ES-I3 (cell line): ENCODE data around the gene BAZ1B.
"Not testable (repeated sequence)": the region's sequence is repeated elsewhere in the genome, so short reads cannot be mapped to it uniquely, and the experiment has no call there.

Source experiments
- H3K36me3 ChIP-seq: 2 replicates; pipeline ENCODE4 v1.6.1; 2013; ENCODE audit warnings: mild to moderate bottlenecking, low read length, control low read depth, moderate library complexity; ENCODE audit not compliant: insufficient read depth
- H3K4me1 ChIP-seq: 2 replicates; pipeline ENCODE4 v1.6.1; 2013; ENCODE audit warnings: mild to moderate bottlenecking, control low read depth, low read length; ENCODE audit not compliant: insufficient read depth
- H3K9ac ChIP-seq: 2 replicates; pipeline ENCODE4 v1.6.1; 2013; ENCODE audit warnings: low read depth, mild to moderate bottlenecking, low read length, moderate library complexity
- H3K9me3 ChIP-seq: 2 replicates; pipeline ENCODE4 v1.6.1; 2013; ENCODE audit warnings: mild to moderate bottlenecking, low read length, moderate library complexity; ENCODE audit not compliant: control insufficient read depth, insufficient read depth

The BAZ1B gene, protein sequence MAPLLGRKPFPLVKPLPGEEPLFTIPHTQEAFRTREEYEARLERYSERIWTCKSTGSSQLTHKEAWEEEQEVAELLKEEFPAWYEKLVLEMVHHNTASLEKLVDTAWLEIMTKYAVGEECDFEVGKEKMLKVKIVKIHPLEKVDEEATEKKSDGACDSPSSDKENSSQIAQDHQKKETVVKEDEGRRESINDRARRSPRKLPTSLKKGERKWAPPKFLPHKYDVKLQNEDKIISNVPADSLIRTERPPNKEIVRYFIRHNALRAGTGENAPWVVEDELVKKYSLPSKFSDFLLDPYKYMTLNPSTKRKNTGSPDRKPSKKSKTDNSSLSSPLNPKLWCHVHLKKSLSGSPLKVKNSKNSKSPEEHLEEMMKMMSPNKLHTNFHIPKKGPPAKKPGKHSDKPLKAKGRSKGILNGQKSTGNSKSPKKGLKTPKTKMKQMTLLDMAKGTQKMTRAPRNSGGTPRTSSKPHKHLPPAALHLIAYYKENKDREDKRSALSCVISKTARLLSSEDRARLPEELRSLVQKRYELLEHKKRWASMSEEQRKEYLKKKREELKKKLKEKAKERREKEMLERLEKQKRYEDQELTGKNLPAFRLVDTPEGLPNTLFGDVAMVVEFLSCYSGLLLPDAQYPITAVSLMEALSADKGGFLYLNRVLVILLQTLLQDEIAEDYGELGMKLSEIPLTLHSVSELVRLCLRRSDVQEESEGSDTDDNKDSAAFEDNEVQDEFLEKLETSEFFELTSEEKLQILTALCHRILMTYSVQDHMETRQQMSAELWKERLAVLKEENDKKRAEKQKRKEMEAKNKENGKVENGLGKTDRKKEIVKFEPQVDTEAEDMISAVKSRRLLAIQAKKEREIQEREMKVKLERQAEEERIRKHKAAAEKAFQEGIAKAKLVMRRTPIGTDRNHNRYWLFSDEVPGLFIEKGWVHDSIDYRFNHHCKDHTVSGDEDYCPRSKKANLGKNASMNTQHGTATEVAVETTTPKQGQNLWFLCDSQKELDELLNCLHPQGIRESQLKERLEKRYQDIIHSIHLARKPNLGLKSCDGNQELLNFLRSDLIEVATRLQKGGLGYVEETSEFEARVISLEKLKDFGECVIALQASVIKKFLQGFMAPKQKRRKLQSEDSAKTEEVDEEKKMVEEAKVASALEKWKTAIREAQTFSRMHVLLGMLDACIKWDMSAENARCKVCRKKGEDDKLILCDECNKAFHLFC (N-terminal part only)

DNA sequence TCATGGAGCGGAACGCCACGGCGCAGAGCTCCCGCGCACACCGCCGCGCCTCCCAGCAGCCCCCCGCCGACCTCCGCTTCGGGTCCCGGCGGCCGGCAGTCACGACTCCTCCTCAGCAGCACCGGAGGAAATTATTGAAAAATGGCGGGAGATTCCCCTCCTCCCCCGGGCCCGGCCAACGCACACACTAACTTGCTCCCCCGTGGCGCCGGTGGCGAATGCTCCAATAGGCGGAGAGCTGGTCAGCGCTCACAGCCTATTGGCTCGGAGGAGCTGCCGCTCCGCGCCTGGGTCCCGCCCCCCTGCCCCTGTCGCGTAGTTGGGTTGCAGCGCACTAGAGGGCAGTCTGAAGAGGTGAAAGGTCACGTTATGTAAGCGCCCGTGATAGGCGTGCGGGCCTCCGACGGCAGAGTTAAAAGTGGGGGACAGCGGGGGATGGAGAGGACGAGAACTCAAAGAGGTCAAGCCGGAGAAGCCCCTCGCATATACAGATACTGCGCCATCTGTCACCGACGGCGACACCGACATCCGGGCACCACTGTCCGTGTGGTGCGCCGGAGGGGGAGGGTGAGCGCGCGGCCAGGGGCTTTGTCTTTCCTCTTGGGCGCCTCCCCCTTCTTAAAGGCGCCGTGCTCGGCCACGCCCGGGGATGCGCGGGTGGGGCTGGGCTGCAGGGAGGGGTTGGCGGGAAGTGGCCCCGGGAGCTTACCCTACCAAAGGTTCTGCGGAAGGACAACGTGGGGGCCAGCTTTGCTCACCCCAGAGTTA, at the start of gene BAZ1B:
BAZ1B (minus strand) TSS at position 189 of the 768 bp plus-strand sequence. CDS start 360 bp downstream, outside the sequence.
- peaks cover 6% of the 10 kb centered on the region for H3K36me3 ChIP-seq
- peaks cover 3% of the 10 kb centered on the region; the same call in 1 of the 2 replicates for H3K4me1 ChIP-seq
- H3K9ac ChIP-seq: peak within 1 kb of the TSS; percentile 80
- no peaks in the 10 kb centered on the region for H3K9me3 ChIP-seq

DNA sequence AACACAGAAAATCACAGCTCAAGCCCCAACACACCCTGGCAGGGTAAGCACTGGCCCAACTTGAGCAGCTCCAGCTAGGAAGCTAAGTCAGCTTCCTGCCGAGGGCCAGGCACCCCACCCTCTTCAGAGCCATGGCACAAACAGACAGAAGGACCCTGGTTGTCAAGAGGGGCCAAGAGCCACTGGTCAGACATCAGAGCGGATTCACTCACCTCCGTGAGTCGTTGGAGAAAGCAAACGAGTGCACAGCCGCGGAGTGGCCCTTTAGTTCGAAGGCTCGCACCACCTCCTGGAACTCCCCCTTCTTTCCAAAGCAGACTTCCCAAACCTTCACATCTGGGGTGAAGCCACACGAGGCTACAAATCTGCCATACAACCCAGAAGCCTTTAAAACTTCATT, 48.9 kb upstream of the BAZ1B start:
- no peak overlapping the region for H3K9ac ChIP-seq
- no peaks in the 10 kb centered on the region for H3K4me1 ChIP-seq
- no peaks in the 10 kb centered on the region for H3K9me3 ChIP-seq
- peaks cover 14% of the 10 kb centered on the region; the same call in 1 of the 2 replicates for H3K36me3 ChIP-seq

DNA sequence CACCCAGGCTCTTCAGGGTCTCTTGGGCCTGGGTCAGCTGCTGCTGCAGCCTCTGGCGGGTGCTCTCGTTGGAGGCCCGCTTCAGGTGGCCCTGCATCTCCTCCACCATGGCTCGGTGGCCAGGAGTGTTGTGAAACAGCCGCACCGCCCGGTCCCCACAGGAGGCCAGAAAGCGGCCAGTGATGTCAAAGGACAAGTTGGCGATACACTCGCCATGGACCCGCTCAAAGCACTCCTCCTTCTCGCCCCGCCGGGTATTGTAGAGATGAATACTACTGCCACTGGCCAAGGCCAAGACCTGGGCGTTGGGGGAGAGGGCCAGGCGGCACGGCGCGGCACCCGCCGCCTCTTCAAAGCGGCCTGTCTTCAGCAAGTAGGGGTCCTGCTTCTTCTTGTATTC, 48.4 kb upstream of the BAZ1B start:
- H3K4me1 ChIP-seq: no peaks in the 10 kb centered on the region
- H3K9me3 ChIP-seq: no peaks in the 10 kb centered on the region
- no peak overlapping the region for H3K9ac ChIP-seq
- H3K36me3 ChIP-seq: peaks cover 14% of the 10 kb centered on the region; the same call in 1 of the 2 replicates

DNA sequence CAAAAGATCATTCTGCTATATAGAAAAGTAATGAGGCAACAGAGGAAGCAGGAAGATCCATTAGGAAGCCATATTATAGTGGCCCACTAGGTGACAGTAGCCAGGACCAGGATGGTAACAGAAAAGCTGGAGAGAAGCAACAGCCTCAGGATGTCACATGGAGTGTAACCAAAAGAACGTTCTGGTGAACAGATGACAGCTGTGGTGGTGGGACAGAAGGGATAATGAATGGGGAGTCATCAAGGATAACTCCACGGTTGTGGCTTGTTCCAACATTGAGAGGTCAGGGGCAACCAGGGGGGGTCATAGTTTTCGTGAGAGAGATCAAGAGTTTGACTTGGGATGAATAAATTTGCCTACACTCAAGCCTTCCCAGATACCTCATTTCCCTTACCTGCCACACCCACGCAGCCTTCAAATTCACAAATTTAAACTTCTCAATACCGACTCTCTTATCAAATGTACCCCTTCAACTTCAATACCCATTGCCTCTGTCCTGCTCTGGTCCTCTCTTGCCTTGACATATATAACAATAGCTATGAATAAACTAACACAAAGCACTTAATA, 47.0 kb upstream of the BAZ1B start:
- peaks cover 14% of the 10 kb centered on the region; the same call in 1 of the 2 replicates for H3K36me3 ChIP-seq
- no peaks in the 10 kb centered on the region for H3K9me3 ChIP-seq
- no peak overlapping the region for H3K9ac ChIP-seq

DNA sequence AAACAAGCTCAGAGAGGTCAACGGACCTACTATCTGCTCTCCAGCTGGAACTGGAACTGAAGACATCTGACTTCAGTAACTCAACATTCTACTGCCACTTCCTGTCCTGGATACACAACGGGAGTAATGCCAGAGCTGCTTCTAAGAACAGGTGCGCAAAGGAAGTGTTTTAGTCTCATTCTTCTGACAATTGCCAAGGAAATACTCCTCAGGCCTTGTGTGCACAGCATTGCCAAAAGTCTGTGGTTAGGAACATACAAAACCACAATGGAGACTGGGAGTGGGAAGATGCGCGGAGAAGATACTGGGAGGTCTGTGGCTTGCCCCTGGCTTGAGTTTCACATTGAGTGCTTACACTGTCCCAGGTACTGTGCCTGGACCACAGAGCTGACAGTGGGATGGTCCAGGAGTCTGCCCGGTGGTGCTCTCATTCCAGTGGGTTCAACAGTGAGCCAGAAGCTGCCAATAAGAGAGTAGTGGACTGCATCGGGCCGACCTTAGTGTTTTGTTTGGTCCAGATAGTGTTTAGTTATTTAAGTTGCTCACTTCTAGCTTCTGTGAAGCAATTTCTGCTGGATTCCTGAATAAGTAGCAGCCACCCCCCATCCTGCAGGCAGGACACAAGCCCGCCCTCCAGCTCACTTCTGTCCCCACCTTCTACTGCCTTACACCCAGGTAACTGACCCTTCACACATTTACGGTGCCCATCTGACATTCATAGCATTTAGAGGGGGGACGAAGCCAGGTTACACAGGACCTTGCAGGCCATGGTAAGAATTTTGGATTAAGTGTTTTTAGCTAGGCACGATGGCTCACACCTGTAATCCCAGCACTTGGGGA, 46.0 kb upstream of the BAZ1B start:
- Histone ChIP-seq H3K36me3 (peaks cover 7% of the 10 kb centered on the region; the same call in 1 of the 2 replicates), H3K4me1 (peaks cover 3% of the 10 kb centered on the region; the same call in 1 of the 2 replicates), H3K9me3 (no peaks in the 10 kb centered on the region), H3K9ac (no peak overlapping the region)

More for the DNA sequence above, 47.0 kb upstream of the BAZ1B start:
- H3K4me1 ChIP-seq: peaks cover 3% of the 10 kb centered on the region; the same call in 1 of the 2 replicates

DNA sequence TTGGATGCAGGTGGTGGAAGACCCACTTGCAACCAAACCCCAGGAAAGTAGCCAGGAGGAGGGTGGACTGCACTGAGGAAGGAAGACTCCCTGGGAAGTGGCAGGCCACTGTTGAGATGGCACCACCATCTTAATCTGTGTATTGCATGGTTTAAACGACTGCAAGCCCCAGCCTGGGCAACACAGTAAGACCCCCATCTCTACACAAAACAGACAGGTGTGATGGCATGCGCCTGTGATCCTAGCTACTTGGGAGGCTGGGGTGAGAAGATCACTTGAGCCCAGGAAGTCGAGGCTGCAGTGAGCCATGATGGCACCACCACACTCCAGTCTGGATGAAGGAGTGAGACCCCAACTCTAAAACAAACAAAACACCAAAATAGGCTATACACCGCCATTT, 45.0 kb upstream of the BAZ1B start:
- Histone ChIP-seq H3K36me3 (no peaks in the 10 kb centered on the region), H3K9ac (no peak overlapping the region), H3K4me1 (peaks cover 3% of the 10 kb centered on the region; the same call in 1 of the 2 replicates), H3K9me3 (no peaks in the 10 kb centered on the region)

DNA sequence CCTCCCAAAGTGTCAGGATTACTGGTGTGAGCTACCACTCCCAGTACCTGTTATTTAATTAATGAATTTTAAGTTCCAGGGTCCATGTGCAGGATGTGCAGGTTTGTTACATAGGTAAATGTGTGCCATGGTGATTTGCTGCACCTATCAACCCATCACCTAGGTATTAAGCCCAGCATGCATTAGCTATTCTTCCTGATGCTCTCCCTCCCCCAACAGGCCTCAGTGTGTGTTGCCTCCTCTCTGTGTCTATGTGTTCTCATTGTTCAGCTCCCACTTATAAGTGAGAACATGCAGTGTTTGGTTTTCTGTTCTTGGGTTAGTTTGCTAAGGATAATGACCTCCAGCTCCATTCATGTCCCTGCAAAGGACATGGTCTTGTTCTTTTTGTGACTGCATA, 44.3 kb upstream of the BAZ1B start:
- not testable (repeated sequence) for H3K9ac ChIP-seq, H3K36me3 ChIP-seq, H3K4me1 ChIP-seq

DNA sequence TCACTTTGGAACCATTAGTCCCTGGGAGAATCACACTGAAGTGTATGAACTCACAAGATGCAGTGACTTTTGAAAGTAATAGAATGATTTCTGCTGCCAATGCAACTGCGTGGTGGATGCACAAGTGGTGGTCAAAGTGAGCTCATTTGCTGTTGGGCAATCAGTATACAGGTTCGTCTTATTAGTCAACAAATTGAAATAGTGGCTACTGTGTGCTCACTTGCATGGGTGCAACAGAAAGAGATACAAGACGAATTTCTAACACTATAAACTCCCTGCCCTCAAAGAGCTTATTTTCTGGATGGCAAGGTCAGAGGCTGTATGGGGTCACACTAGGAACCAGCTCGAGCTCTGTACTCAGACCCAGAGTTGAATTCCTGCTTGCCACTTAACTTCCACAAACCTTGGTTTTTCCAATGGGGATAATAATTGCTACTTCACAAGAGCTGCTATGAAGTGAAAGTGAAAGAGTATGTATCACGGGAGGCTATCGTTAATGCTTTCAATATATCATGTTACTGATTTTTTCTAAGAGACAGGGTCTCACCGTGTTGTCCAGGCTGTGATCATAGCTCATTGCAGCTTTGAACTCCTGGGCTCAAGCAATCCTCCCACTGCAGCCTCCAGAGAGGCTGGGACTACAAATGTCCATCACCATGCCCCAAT, 43.7 kb upstream of the BAZ1B start:
- H3K36me3 ChIP-seq: no peaks in the 10 kb centered on the region
- H3K4me1 ChIP-seq: peaks cover 3% of the 10 kb centered on the region; the same call in 1 of the 2 replicates
- H3K9ac ChIP-seq: no peak overlapping the region
- H3K9me3 ChIP-seq: no peaks in the 10 kb centered on the region

More for the DNA sequence above, 44.3 kb upstream of the BAZ1B start:
- H3K9me3 ChIP-seq: not testable (repeated sequence)

DNA sequence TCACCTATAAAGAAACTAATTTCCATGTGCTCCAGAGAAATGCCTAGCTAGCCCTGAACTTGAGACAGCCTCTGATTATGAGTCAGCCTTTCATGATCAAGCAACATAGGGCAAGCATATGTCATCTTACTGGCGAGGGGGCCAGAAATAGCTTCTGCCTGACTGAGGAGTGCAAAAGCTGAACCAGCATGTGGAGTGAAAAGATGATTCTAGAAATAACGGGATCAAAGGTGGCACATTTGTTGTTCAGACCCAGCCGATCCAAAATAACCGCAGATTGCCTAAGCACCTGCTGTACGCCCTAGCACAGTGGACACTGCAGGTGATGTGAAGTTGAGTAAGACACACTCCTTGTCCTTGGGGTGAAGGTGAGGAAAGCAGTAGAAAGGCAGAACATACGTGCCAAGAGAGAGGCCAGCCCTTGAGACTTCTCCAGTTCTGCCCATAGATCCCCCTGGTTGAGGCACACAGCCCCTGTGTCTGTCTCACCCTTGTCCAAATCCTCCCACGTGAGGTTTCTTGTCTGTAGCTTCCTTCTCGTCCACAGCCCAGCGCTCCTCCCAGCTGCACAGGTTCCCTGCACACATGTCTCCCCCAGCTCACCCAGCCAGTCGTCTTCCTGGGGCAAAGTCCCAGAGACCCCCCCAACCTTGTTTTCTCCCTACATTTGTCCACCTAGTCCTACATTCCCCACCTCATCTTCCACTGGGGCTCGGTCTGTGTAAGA, 38.2 kb upstream of the BAZ1B start:
- Histone ChIP-seq H3K9me3 (no peaks in the 10 kb centered on the region), H3K36me3 (no peaks in the 10 kb centered on the region), H3K4me1 (peaks cover 3% of the 10 kb centered on the region; the same call in 1 of the 2 replicates), H3K9ac (no peak overlapping the region)

DNA sequence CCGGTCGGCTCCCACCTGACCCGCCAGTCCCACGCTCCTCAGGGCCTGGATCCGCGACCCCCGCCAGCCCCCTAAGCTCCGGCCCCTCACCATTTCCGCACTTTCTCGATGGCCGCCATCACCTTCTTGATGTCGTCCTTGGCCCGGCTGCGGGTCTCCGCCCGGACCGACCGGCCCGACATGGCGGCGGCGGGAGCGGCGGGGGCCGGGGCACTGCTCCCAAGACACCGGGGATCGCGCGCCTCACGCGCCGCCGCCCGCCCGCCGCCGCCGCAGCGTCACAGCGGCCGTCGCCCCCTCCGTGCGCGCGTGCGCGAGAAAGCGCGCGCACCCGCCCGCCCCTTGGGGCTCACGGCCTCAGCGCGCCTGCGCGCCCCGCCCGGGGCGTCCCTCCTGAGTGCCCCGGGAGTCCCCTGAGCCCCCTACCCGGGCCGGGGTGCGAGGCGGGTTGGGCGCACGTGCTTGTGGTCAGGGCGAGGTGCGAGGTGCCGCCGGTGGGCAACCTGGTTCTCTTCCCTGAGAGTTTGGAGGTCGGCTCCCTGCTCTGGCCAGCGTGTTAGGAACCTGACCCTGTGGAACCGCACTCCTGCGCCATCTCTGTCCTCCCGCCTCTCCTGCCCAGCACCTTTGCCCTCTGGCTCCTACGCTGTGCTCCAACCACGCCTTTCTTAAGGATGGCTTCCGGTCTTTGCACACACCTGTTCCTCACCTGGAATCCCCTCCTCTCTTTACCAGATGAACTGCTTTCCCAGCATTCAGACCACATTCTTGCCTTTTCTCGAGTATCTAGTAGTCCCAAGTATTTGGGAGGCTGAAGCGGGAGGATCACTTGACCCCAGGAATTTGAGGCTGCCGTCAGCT, 35.5 kb upstream of the BAZ1B start, which contains the start of gene BCL7B:
BCL7B (minus strand) TSS at position 294 of the 861 bp plus-strand sequence; CDS start at position 182, 112 bp downstream.
- Histone ChIP-seq H3K9ac (peak within 1 kb of the TSS; percentile 87), H3K9me3 (no peaks in the 10 kb centered on the region), H3K4me1 (no peaks in the 10 kb centered on the region), H3K36me3 (no peaks in the 10 kb centered on the region)

DNA sequence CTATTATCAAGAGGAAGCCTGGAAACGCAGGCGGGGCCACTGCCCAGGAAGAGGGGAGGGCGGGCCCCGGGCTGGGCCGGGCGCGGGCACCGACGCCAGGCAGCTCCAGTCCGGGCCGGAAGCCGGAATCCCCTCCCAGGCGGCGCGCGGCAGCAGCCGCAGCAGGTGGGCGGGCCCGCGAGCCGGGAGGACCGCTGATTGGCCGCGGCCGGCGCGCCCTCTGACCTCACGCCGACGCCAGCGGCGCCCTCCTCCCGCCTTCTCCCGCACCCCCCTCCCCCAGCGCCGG, 35.0 kb upstream of the BAZ1B start:
- Histone ChIP-seq H3K36me3 (no peaks in the 10 kb centered on the region), H3K9ac (peak overlapping the region; percentile 87), H3K4me1 (no peaks in the 10 kb centered on the region), H3K9me3 (no peaks in the 10 kb centered on the region)
